Astrocyte (in vitro differentiated cells and primary cell): ENCODE measurements around the gene GTPBP3. TPM values are rescaled to one million over a fixed set of nuclear protein-coding genes. Genes with fewer than 3 reads are reported as not detected.

Experiments used
- DNase-seq: peaks from one replicate; pipeline ENCODE4 v3.0.0-alpha.2; 2010; ENCODE audit warnings: low read depth
- FAIRE-seq: peaks from 2 replicates; lab custom pipeline; 2011; peaks lifted over from hg19 to GRCh38; lab: Jason Lieb, UNC
- H2AFZ ChIP-seq: 2 replicates; pipeline ENCODE4 v1.6.0; 2012; ENCODE audit warnings: low read depth, low read length, inconsistent platforms
- H3K27ac ChIP-seq: 2 replicates; pipeline ENCODE4 v1.5.1; 2011; ENCODE audit warnings: low read depth, low read length, inconsistent platforms
- H3K27me3 ChIP-seq: 2 replicates; pipeline ENCODE4 v1.6.0; 2011; ENCODE audit warnings: low read length, inconsistent platforms; ENCODE audit not compliant: insufficient read depth
- H3K36me3 ChIP-seq: 2 replicates; pipeline ENCODE4 v1.5.1; 2011; ENCODE audit warnings: low read length, inconsistent platforms; ENCODE audit not compliant: insufficient read depth
- H3K4me1 ChIP-seq: 2 replicates; pipeline ENCODE4 v1.5.1; 2011; ENCODE audit warnings: low read length, inconsistent platforms; ENCODE audit not compliant: insufficient read depth
- H3K4me2 ChIP-seq: 2 replicates; pipeline ENCODE4 v1.6.0; 2012; ENCODE audit warnings: low read length, inconsistent platforms
- H3K4me3 ChIP-seq: 2 replicates; pipeline ENCODE4 v1.5.1; 2011; ENCODE audit warnings: low read depth, mild to moderate bottlenecking, low read length, inconsistent platforms; ENCODE audit not compliant: insufficient read depth
- H3K79me2 ChIP-seq: 2 replicates; pipeline ENCODE4 v1.6.0; 2012; ENCODE audit warnings: mild to moderate bottlenecking, low read length, inconsistent platforms; ENCODE audit not compliant: insufficient read depth
- H3K9ac ChIP-seq: 2 replicates; pipeline ENCODE4 v1.6.0; 2012; ENCODE audit warnings: mild to moderate bottlenecking, low read length, inconsistent platforms
- H3K9me3 ChIP-seq: 2 replicates; pipeline ENCODE4 v1.5.1; 2012; ENCODE audit warnings: low read depth, mild to moderate bottlenecking, low read length, inconsistent platforms; ENCODE audit not compliant: insufficient read depth
- H4K20me1 ChIP-seq: 2 replicates; pipeline ENCODE4 v1.6.0; 2012; ENCODE audit warnings: low read length, inconsistent platforms; ENCODE audit not compliant: insufficient read depth
- H3K27ac Mint-ChIP-seq: one replicate; pipeline ENCODE4 v1.8.0; 2021; ENCODE audit warnings: mild to moderate bottlenecking, mixed read lengths; ENCODE audit not compliant: unreplicated experiment
- H3K27me3 Mint-ChIP-seq: one replicate; pipeline ENCODE4 v1.8.0; 2021; ENCODE audit warnings: low read depth, mixed read lengths; ENCODE audit not compliant: unreplicated experiment
- H3K36me3 Mint-ChIP-seq: one replicate; pipeline ENCODE4 v1.8.0; 2021; ENCODE audit warnings: low read depth, mixed read lengths; ENCODE audit not compliant: unreplicated experiment
- H3K4me1 Mint-ChIP-seq: one replicate; pipeline ENCODE4 v1.8.0; 2021; ENCODE audit warnings: low read depth, mixed read lengths; ENCODE audit not compliant: unreplicated experiment
- H3K4me3 Mint-ChIP-seq: one replicate; pipeline ENCODE4 v1.8.0; 2021; ENCODE audit warnings: mild to moderate bottlenecking, moderate library complexity, mixed read lengths; ENCODE audit not compliant: unreplicated experiment
- H3K9me3 Mint-ChIP-seq: one replicate; pipeline ENCODE4 v1.8.0; 2021; ENCODE audit warnings: mild to moderate bottlenecking, mixed read lengths; ENCODE audit not compliant: unreplicated experiment
- EZH2 ChIP-seq: IDR thresholded peaks from 2 replicates; pipeline ENCODE4 v1.6.1; 2012; ENCODE audit warnings: mild to moderate bottlenecking, low read length, inconsistent platforms; ENCODE audit not compliant: insufficient read depth
- total RNA-seq: library from RNA; stranded (reverse); gene quantifications from 2 replicates; pipeline ENCODE4 v1.2.1, GENCODE V29; 2021
- TF ChIP-seq, protein P1 (sequence below): IDR thresholded peaks from 2 replicates; pipeline ENCODE4 v1.5.1; 2011; ENCODE audit warnings: low read depth, mild to moderate bottlenecking, inconsistent platforms, low read length, moderate library complexity; ENCODE audit not compliant: insufficient read depth

Gene GTPBP3
- total RNA-seq, 1 donor from 2014 or later: 21.7 TPM

DNA sequence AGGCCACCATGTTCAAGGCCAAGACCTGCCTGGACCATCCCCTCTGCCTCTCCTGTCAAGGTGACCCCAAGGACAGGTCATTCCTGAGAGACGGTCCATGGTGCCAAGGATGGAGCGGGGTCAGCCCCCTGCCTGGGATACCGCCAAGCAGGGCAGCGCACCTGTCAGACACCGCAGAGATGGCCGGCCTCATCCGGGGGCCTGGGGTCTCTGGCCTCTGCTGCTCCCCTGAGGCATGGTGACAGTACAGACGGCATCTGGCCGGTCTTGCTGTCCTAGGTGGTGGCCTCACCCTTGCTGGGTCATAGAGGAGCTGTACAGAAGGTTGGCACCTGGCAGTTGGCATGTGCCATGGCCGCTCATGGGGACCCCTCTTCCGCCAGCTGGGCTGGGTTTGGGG is 16.9 kb upstream of the GTPBP3 start:
- no peaks in the 10 kb centered on the region for H3K4me1 ChIP-seq
- no peaks in the 10 kb centered on the region for H3K27me3 ChIP-seq
- no peak overlapping the region for H2AFZ ChIP-seq
- no peak overlapping the region for H3K27ac ChIP-seq
- H3K4me1 Mint-ChIP-seq: no peaks in the 10 kb centered on the region
- H3K9ac ChIP-seq: no peak overlapping the region
- no peaks in the 10 kb centered on the region for H3K79me2 ChIP-seq
- H3K4me2 ChIP-seq: no peak overlapping the region
- H3K9me3 ChIP-seq: no peaks in the 10 kb centered on the region
- H3K27ac Mint-ChIP-seq: no peak overlapping the region
- H3K4me3 ChIP-seq: no peak overlapping the region
- H4K20me1 ChIP-seq: peaks cover 19% of the 10 kb centered on the region
- FAIRE-seq (no peak), DNase-seq (no peak)
- H3K4me3 Mint-ChIP-seq: no peak overlapping the region
- H3K9me3 Mint-ChIP-seq: no peaks in the 10 kb centered on the region
- peaks cover 17% of the 10 kb centered on the region for H3K36me3 Mint-ChIP-seq
- peaks cover 3% of the 10 kb centered on the region for H3K36me3 ChIP-seq
- no peaks in the 10 kb centered on the region for H3K27me3 Mint-ChIP-seq
- TF ChIP-seq, protein P1, sequence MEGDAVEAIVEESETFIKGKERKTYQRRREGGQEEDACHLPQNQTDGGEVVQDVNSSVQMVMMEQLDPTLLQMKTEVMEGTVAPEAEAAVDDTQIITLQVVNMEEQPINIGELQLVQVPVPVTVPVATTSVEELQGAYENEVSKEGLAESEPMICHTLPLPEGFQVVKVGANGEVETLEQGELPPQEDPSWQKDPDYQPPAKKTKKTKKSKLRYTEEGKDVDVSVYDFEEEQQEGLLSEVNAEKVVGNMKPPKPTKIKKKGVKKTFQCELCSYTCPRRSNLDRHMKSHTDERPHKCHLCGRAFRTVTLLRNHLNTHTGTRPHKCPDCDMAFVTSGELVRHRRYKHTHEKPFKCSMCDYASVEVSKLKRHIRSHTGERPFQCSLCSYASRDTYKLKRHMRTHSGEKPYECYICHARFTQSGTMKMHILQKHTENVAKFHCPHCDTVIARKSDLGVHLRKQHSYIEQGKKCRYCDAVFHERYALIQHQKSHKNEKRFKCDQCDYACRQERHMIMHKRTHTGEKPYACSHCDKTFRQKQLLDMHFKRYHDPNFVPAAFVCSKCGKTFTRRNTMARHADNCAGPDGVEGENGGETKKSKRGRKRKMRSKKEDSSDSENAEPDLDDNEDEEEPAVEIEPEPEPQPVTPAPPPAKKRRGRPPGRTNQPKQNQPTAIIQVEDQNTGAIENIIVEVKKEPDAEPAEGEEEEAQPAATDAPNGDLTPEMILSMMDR: no peak
- TF ChIP-seq EZH2: no peak

DNA sequence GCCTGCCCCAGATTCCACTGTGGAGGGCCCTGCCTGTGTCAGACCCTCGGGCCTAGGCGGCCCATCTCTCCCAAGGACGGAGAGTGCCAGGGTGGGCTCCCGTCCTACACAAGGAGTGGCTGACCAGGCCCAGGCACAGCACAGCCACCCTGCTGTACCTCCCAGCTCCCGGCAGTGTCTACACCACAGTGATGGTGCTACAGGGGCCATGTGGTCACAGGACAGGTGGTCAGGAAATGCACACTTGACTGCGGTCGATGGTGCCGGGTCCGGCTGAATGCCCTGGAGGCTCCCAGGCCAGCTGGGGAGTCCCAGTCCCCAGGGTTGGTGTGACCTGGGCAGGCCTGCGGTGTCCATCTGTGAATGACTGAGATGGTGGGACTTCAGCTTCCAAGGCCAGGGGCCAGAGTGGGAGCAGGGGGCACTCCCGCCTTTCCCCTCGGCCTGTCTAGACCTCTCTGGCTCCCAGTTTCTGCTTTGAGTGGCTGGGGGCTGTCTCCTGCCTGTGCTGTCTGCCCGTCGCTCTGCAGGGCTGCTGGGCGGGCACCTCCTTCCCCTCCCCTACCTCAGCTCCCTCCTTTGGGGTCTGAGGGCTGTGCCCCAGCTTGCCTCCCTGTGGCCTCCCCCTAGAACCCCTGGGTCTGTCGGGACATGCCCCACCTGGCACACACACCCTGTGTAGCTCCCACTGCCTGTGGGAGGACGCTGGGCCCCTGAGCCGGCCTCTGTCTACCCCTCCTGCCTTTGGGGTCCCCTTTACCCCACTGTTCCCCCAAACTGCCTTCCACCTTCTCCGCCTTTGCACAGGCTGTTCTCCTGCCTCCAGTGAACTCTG is 15.5 kb upstream of the GTPBP3 start:
- Histone ChIP-seq H3K79me2 (no peaks in the 10 kb centered on the region), H3K36me3 (no peaks in the 10 kb centered on the region), H3K27me3 (no peaks in the 10 kb centered on the region), H4K20me1 (peaks cover 15% of the 10 kb centered on the region), H3K27ac (no peak overlapping the region), H3K9ac (no peak overlapping the region), H3K4me2 (no peak overlapping the region), H3K4me3 (no peak overlapping the region), H3K9me3 (no peaks in the 10 kb centered on the region), H3K4me1 (peaks cover 3% of the 10 kb centered on the region), H2AFZ (no peak overlapping the region)
- Mint-ChIP-seq H3K27ac (peak overlapping the region; percentile 77), H3K36me3 (peaks cover 10% of the 10 kb centered on the region), H3K4me3 (no peak overlapping the region), H3K9me3 (no peaks in the 10 kb centered on the region), H3K4me1 (peaks cover 5% of the 10 kb centered on the region), H3K27me3 (no peaks in the 10 kb centered on the region)
- no peak for FAIRE-seq
- no peak for DNase-seq
- TF ChIP-seq, protein P1: no peak
- TF ChIP-seq EZH2: no peak

DNA sequence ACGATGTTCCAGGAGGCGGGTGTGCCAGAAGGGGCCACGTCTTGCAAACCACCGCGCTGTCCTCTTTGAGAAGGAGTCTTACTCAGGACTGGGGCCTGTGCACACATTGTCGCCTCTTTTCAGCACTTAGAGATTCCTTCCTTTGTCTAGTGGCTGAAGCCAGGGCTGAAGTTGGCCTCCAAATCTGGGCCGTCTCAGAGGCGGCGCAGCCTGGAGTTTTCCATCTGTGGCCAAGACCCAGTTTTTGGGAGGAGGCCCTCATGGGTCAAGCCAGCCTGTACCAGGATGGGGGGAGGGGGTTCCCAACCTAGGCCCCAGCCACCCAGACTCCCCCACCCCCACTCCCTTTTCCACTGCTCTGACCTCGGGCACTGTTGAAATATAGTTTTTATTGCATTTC is 14.5 kb upstream of the GTPBP3 start:
- Histone ChIP-seq H3K4me2 (no peak overlapping the region), H3K9me3 (no peaks in the 10 kb centered on the region), H2AFZ (no peak overlapping the region), H3K27ac (no peak overlapping the region), H3K79me2 (no peaks in the 10 kb centered on the region), H3K4me3 (no peak overlapping the region), H3K9ac (no peak overlapping the region), H3K27me3 (no peaks in the 10 kb centered on the region), H4K20me1 (peaks cover 12% of the 10 kb centered on the region), H3K36me3 (no peaks in the 10 kb centered on the region), H3K4me1 (peaks cover 3% of the 10 kb centered on the region)
- peaks cover 10% of the 10 kb centered on the region for H3K36me3 Mint-ChIP-seq
- DNase-seq (no peak), FAIRE-seq (no peak)
- H3K9me3 Mint-ChIP-seq: no peaks in the 10 kb centered on the region
- H3K27me3 Mint-ChIP-seq: peaks cover 1% of the 10 kb centered on the region
- no peak overlapping the region for H3K4me3 Mint-ChIP-seq
- H3K4me1 Mint-ChIP-seq: peaks cover 6% of the 10 kb centered on the region
- peak overlapping the region; percentile 7 for H3K27ac Mint-ChIP-seq
- TF ChIP-seq EZH2: no peak
- TF ChIP-seq, protein P1: no peak
